HEK293 (cell line): Measurements from ENCODE around the gene GTPBP10.

Source experiments
- CTCF ChIA-PET: fragments of 350-600 bp; formaldehyde crosslinking; extraction: SDS; loops from one replicate; lab custom pipeline; 2021; ENCODE audit warnings: antibody characterized with exemption; lab: Yijun Ruan, JAX
- POLR2A ChIA-PET: fragments of 300-600 bp; formaldehyde crosslinking; extraction: SDS; loops from one replicate; lab custom pipeline; 2020; ENCODE audit warnings: antibody characterized with exemption, inconsistent platforms; lab: Yijun Ruan, JAX
- H3K27ac ChIP-seq: fragments of 200-500 bp; sonication (Bioruptor generic); 2 replicates; pipeline ENCODE4 v1.5.1; 2014; ENCODE audit warnings: low read depth, low read length, control low read depth, inconsistent platforms; ENCODE audit errors: extremely low read depth
- H3K36me3 ChIP-seq, 2 experiments: fragments of 200-500 bp in 1 of 2; sonication (Bioruptor generic) in 1 of 2; 1 replicate in 1 of 2; 2 replicates in 1 of 2; pipeline ENCODE4 v1.5.1; 2014 to 2017; ENCODE audit warnings: inconsistent platforms in 2 of 2, low read length in 2 of 2; ENCODE audit not compliant: control insufficient read depth in 2 of 2, insufficient read depth in 1 of 2
- H3K4me1 ChIP-seq: fragments of 200-500 bp; sonication (Bioruptor generic); 2 replicates; pipeline ENCODE4 v1.5.1; 2014; ENCODE audit warnings: mild to moderate bottlenecking, low read length, inconsistent platforms; ENCODE audit not compliant: control insufficient read depth, insufficient read depth
- H3K4me3 ChIP-seq: 2 replicates; pipeline ENCODE4 v1.5.1; 2011; ENCODE audit warnings: low read depth, mild to moderate bottlenecking, control low read depth, low read length, moderate library complexity
- H3K9me3 ChIP-seq: fragments of 200-500 bp; sonication (Bioruptor generic); 2 replicates; pipeline ENCODE4 v1.5.1; 2014; ENCODE audit warnings: low read depth, low read length, inconsistent platforms; ENCODE audit not compliant: control insufficient read depth, insufficient read depth
- KLF7 ChIP-seq: fragments of 450-650 bp; formaldehyde crosslinking; IDR thresholded peaks from 2 replicates; pipeline ENCODE4 v1.5.1; 2016; ENCODE audit warnings: missing biosample characterization, missing genetic modification characterization, borderline replicate concordance
- PATZ1 ChIP-seq: fragments of 450-650 bp; formaldehyde crosslinking; IDR thresholded peaks from 2 replicates; pipeline ENCODE4 v1.5.1; 2016; ENCODE audit warnings: missing biosample characterization, missing genetic modification characterization
- RBAK ChIP-seq: fragments of 450-650 bp; formaldehyde crosslinking; IDR thresholded peaks from 2 replicates; pipeline ENCODE4 v1.5.1; 2016; ENCODE audit warnings: missing biosample characterization, missing genetic modification characterization
- ZBTB1 ChIP-seq: fragments of 450-650 bp; formaldehyde crosslinking; IDR thresholded peaks from 2 replicates; pipeline ENCODE4 v1.5.1; 2016; ENCODE audit warnings: missing biosample characterization, missing genetic modification characterization
- ZBTB11 ChIP-seq: fragments of 450-650 bp; formaldehyde crosslinking; conservative IDR thresholded peaks from 2 replicates; pipeline ENCODE4 v1.5.1; 2016; ENCODE audit warnings: low read depth, missing biosample characterization, missing genetic modification characterization
- ZFP37 ChIP-seq: fragments of 450-650 bp; formaldehyde crosslinking; IDR thresholded peaks from 2 replicates; pipeline ENCODE4 v1.5.1; 2016; ENCODE audit warnings: missing biosample characterization, missing genetic modification characterization
- ZNF623 ChIP-seq: fragments of 450-650 bp; formaldehyde crosslinking; IDR thresholded peaks from 2 replicates; pipeline ENCODE4 v1.5.1; 2016; ENCODE audit warnings: missing biosample characterization, missing genetic modification characterization
- ZNF626 ChIP-seq: fragments of 450-650 bp; sonication (Bioruptor Pico); formaldehyde crosslinking; IDR thresholded peaks from 2 replicates; pipeline ENCODE4 v1.5.1; 2018; ENCODE audit warnings: missing biosample characterization, missing genetic modification characterization, inconsistent platforms
- ZNF777 ChIP-seq: fragments of 450-650 bp; formaldehyde crosslinking; IDR thresholded peaks from 2 replicates; pipeline ENCODE4 v1.5.1; 2017; ENCODE audit warnings: missing biosample characterization, missing genetic modification characterization, borderline replicate concordance
- ZSCAN18 ChIP-seq: fragments of 450-650 bp; formaldehyde crosslinking; IDR thresholded peaks from 2 replicates; pipeline ENCODE4 v1.5.1; 2016; ENCODE audit warnings: missing biosample characterization, missing genetic modification characterization
- ZSCAN23 ChIP-seq: fragments of 450-650 bp; formaldehyde crosslinking; IDR thresholded peaks from 2 replicates; pipeline ENCODE4 v1.5.1; 2016; ENCODE audit warnings: missing biosample characterization, missing genetic modification characterization
- ZSCAN30 ChIP-seq: fragments of 450-650 bp; IDR thresholded peaks from 2 replicates; pipeline ENCODE4 v1.5.1; 2018; ENCODE audit warnings: missing biosample characterization, mild to moderate bottlenecking, missing genetic modification characterization, moderate library complexity
- TF ChIP-seq, protein P1 (sequence below): fragments of 450-650 bp; formaldehyde crosslinking; IDR thresholded peaks from 2 replicates; pipeline ENCODE4 v1.5.1; 2016; ENCODE audit warnings: missing biosample characterization, missing genetic modification characterization
- TF ChIP-seq, protein P2 (sequence below): fragments of 450-650 bp; formaldehyde crosslinking; IDR thresholded peaks from 2 replicates; pipeline ENCODE4 v1.5.1; 2016; ENCODE audit warnings: missing biosample characterization, missing genetic modification characterization
- TF ChIP-seq, protein P3 (sequence below): fragments of 450-650 bp; formaldehyde crosslinking; IDR thresholded peaks from 2 replicates; pipeline ENCODE4 v1.5.1; 2016; ENCODE audit warnings: missing biosample characterization, missing genetic modification characterization, borderline replicate concordance
- TF ChIP-seq, protein P4 (sequence below): fragments of 450-650 bp; formaldehyde crosslinking; IDR thresholded peaks from 2 replicates; pipeline ENCODE4; 2016; ENCODE audit warnings: missing biosample characterization, missing genetic modification characterization

The GTPBP10 gene

GRCh38 chr7:90320801-90321494 lies 25.6 kb upstream of the GTPBP10 start, which contains the start of gene FAM237B (continued):
- TF ChIP-seq, protein P1, sequence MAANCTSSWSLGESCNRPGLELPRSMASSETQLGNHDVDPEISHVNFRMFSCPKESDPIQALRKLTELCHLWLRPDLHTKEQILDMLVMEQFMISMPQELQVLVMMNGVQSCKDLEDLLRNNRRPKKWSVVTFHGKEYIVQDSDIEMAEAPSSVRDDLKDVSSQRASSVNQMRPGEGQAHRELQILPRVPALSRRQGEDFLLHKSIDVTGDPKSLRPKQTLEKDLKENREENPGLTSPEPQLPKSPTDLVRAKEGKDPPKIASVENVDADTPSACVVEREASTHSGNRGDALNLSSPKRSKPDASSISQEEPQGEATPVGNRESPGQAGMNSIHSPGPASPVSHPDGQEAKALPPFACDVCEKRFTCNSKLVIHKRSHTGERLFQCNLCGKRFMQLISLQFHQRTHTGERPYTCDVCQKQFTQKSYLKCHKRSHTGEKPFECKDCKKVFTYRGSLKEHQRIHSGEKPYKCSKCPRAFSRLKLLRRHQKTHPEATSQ (tag by site-specific recombination): no peak
- TF ChIP-seq ZNF626 (tag by site-specific recombination) (no peak), ZBTB11 (tag by site-specific recombination) (no peak), ZSCAN30 (no peak), ZFP37 (tag by site-specific recombination) (no peak)
- TF ChIP-seq, protein P2, sequence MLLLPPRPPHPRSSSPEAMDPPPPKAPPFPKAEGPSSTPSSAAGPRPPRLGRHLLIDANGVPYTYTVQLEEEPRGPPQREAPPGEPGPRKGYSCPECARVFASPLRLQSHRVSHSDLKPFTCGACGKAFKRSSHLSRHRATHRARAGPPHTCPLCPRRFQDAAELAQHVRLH: no peak
- TF ChIP-seq, protein P3, sequence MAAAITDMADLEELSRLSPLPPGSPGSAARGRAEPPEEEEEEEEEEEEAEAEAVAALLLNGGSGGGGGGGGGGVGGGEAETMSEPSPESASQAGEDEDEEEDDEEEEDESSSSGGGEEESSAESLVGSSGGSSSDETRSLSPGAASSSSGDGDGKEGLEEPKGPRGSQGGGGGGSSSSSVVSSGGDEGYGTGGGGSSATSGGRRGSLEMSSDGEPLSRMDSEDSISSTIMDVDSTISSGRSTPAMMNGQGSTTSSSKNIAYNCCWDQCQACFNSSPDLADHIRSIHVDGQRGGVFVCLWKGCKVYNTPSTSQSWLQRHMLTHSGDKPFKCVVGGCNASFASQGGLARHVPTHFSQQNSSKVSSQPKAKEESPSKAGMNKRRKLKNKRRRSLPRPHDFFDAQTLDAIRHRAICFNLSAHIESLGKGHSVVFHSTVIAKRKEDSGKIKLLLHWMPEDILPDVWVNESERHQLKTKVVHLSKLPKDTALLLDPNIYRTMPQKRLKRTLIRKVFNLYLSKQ (tag by site-specific recombination): no peak

DNA sequence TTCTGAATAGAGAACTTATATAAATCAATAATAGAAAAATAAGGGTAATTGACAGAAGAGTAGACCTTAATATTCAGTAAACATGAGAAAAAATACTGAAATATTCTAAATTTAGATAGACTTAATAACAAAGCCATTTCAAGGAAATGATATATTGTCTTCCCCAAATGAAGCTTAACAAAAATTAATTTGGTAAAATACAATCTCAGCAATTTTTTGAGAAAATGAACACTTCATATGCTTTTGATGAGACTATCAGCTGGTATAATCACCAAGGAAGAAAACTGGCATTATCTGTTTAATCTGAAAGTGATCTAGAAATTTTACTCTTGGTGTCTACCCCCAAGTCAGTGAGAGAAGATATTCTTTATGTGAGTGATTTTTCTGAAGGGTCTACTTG lies 23.7 kb upstream of the GTPBP10 start:
- Histone ChIP-seq H3K36me3 (no peaks in the 10 kb centered on the region), H3K4me1 (no peaks in the 10 kb centered on the region)
- CTCF ChIA-PET: interaction anchor here (1.4 kb wide), 1 partner anchor 25 kb away, joined by 4 read pairs; no protein-coding TSS in a partner anchor
- TF ChIP-seq, protein P4, sequence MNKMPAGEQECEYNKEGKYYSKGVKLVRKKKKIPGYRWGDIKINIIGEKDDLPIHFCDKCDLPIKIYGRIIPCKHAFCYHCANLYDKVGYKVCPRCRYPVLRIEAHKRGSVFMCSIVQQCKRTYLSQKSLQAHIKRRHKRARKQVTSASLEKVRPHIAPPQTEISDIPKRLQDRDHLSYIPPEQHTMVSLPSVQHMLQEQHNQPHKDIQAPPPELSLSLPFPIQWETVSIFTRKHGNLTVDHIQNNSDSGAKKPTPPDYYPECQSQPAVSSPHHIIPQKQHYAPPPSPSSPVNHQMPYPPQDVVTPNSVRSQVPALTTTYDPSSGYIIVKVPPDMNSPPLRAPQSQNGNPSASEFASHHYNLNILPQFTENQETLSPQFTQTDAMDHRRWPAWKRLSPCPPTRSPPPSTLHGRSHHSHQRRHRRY (tag by site-specific recombination): no peak
- no peak for TF ChIP-seq ZBTB1 (tag by site-specific recombination)
- no peak for TF ChIP-seq ZNF623
- no peak for TF ChIP-seq ZNF777
- no peak for TF ChIP-seq KLF7 (tag by site-specific recombination)
- TF ChIP-seq ZSCAN18 (tag by site-specific recombination): no peak
- TF ChIP-seq, protein P2: no peak
- no peak for TF ChIP-seq ZSCAN23
- no peak for TF ChIP-seq PATZ1 (tag by site-specific recombination)
- no peak for TF ChIP-seq RBAK
- TF ChIP-seq, all 188 proteins: peak for 0
- POLR2A ChIA-PET: no interaction called here
- H3K27ac ChIP-seq: no peak overlapping the region
- H3K4me3 ChIP-seq: no peak overlapping the region
- H3K9me3 ChIP-seq: no peaks in the 10 kb centered on the region
